Smooth muscle cell (in vitro differentiated cells): ENCODE measurements around the gene RPL34. TPM values are rescaled to one million over a fixed set of nuclear protein-coding genes. Genes with fewer than 3 reads are reported as not detected.

ENCODE experiments used
- DNase-seq: peaks from one replicate; lab custom pipeline; 2025; ENCODE audit not compliant: unreplicated experiment; lab: John Stamatoyannopoulos, UW
- H2AFZ ChIP-seq: fragments of 200-600 bp; sonication (generic); 2 replicates; pipeline ENCODE4 v1.6.0; 2016; ENCODE audit warnings: antibody characterized with exemption, low read depth, mild to moderate bottlenecking
- H3F3A ChIP-seq: fragments of 200-600 bp; sonication (generic); 2 replicates; pipeline ENCODE4 v1.6.0; 2017; ENCODE audit warnings: antibody characterized with exemption, low read depth
- H3K27ac ChIP-seq: fragments of 200-600 bp; sonication (generic); 2 replicates; pipeline ENCODE4 v1.5.1; 2016; ENCODE audit warnings: low read depth, mild to moderate bottlenecking
- H3K27me3 ChIP-seq: fragments of 200-600 bp; sonication (generic); 2 replicates; pipeline ENCODE4 v1.6.1; 2016; ENCODE audit warnings: low read depth, mild to moderate bottlenecking
- H3K36me3 ChIP-seq: fragments of 200-600 bp; sonication (generic); 2 replicates; pipeline ENCODE4 v1.5.1; 2016; ENCODE audit warnings: low read depth
- H3K4me1 ChIP-seq: fragments of 200-600 bp; sonication (generic); 2 replicates; pipeline ENCODE4 v1.5.1; 2016; ENCODE audit warnings: low read depth
- H3K4me2 ChIP-seq: fragments of 200-600 bp; sonication (generic); 2 replicates; pipeline ENCODE4 v1.6.0; 2016; ENCODE audit warnings: mild to moderate bottlenecking
- H3K4me3 ChIP-seq: fragments of 200-600 bp; sonication (generic); 2 replicates; pipeline ENCODE4 v1.5.1; 2016; ENCODE audit warnings: mild to moderate bottlenecking
- H3K79me2 ChIP-seq: fragments of 200-600 bp; sonication (generic); 2 replicates; pipeline ENCODE4 v1.6.0; 2016; ENCODE audit warnings: low read depth, mild to moderate bottlenecking
- H3K9ac ChIP-seq: fragments of 200-600 bp; sonication (generic); 2 replicates; pipeline ENCODE4 v1.6.0; 2016; ENCODE audit warnings: low read depth
- H3K9me3 ChIP-seq: fragments of 200-600 bp; sonication (generic); replicated peaks from 2 replicates; pipeline ENCODE4 v1.5.1; 2016; ENCODE audit warnings: low read depth
- H4K20me1 ChIP-seq: fragments of 200-600 bp; sonication (generic); 2 replicates; pipeline ENCODE4 v1.6.0; 2016; ENCODE audit warnings: low read depth
- WGBS: methylation state at CpG from one replicate; pipeline ENCODE4 v1.1.7; 2016; ENCODE audit warnings: low lambda C conversion rate; 5-methylcytosine and 5-hydroxymethylcytosine counted together
- polyA plus RNA-seq: library from polyadenylated mRNA; unstranded; fragments of >200 nt; fragmentation: Nextera tagmentation; extraction: Ambion mirVana; gene quantifications from 2 replicates; pipeline ENCODE4 v1.2.1, GENCODE V29; 2016
- small RNA-seq: library from RNA; depleted of rRNA; stranded (forward); fragments of <200 nt; gene quantifications from one replicate; pipeline ENCODE3, GENCODE V24; 2014
- total RNA-seq: library from RNA; depleted of rRNA; stranded (reverse); fragments of >200 nt; gene quantifications from 2 replicates; pipeline ENCODE4 v1.2.3, GENCODE V29; 2014
- TF ChIP-seq, protein P1 (sequence below): fragments of 200-600 bp; sonication (generic); IDR thresholded peaks from 2 replicates; pipeline ENCODE4 v1.5.1; 2017; ENCODE audit warnings: borderline replicate concordance, mild to moderate bottlenecking, antibody characterized with exemption; ENCODE audit not compliant: insufficient read depth, poor library complexity, severe bottlenecking

The RPL34 gene
- total and polyA plus RNA-seq, 2 experiments from 2014 or later: 695 to 1,362 TPM

DNA sequence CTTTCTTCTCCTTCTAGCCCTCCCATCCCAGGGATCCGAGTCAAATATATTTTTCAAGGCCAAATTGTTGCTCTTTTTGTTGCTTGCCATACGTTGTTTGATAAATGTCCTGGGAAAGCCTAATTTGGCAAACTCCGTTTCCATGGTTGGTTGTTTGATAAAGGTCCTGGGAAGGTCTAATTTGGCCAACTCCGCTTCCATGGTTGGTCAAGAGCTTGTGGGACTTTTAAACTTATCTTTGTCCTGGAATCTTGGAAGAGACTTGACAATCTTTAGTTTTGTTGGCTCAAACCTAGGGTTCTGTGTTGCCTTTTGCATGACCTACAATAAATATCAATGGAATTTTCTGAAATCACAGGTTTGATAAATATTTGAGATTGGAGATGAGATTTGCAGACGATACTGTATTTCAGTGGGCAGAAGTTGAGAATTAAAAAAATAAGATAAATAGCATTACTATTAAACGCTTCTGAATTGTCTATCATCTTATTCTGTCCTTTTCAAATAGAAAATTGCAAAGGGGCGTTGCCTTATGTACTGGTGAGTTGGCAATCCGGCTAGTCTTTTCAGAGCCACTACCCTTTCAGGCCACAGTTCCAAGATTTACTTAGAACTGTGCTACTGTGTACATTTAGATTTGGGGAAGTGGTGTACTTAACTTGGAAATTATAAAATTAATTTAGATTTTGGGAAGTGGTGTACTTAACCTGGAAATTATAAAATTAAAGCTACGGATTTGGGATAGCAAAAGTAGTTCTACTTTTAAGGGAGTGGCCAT lies 30.8 kb downstream of the RPL34 start:
- TF ChIP-seq, protein P1, sequence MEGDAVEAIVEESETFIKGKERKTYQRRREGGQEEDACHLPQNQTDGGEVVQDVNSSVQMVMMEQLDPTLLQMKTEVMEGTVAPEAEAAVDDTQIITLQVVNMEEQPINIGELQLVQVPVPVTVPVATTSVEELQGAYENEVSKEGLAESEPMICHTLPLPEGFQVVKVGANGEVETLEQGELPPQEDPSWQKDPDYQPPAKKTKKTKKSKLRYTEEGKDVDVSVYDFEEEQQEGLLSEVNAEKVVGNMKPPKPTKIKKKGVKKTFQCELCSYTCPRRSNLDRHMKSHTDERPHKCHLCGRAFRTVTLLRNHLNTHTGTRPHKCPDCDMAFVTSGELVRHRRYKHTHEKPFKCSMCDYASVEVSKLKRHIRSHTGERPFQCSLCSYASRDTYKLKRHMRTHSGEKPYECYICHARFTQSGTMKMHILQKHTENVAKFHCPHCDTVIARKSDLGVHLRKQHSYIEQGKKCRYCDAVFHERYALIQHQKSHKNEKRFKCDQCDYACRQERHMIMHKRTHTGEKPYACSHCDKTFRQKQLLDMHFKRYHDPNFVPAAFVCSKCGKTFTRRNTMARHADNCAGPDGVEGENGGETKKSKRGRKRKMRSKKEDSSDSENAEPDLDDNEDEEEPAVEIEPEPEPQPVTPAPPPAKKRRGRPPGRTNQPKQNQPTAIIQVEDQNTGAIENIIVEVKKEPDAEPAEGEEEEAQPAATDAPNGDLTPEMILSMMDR: no peak
- Histone ChIP-seq H3K36me3 (peaks cover 7% of the 10 kb centered on the region), H3K4me3 (peak overlapping the region; percentile 91), H3K9me3 (no peaks in the 10 kb centered on the region), H3K27ac (peak overlapping the region; percentile 92), H2AFZ (peak overlapping the region; percentile 87), H3K27me3 (no peaks in the 10 kb centered on the region), H3F3A (no peaks in the 10 kb centered on the region), H3K4me2 (peak overlapping the region; percentile 92), H3K9ac (peak overlapping the region; percentile 95), H3K4me1 (peaks cover 10% of the 10 kb centered on the region), H4K20me1 (peaks cover 27% of the 10 kb centered on the region), H3K79me2 (peaks cover 59% of the 10 kb centered on the region)
- DNase-seq: no peak
- WGBS: 4% methylated on average over 9 of the region's 9 CpGs

DNA sequence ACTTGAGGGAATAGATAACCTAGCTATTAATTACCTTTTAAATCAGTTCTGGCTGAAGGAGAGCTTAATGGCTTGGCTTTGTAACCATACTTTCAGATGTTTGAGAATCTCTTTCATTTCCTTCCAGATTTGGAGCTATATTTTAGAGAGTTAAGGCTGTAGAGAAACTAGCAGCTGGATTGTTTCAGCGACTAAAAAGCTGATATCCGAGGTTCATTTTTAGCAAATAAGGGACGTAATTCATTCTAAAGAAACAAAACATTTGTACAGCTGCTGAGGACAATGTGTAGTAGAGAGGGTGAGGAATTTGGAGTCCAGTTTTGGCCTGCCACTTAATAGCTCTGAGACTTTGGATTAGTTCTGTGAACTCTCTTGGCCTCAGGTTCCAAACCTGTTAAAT lies 42.3 kb downstream of the RPL34 start:
- no peaks in the 10 kb centered on the region for H3K9me3 ChIP-seq
- peaks cover 83% of the 10 kb centered on the region for H4K20me1 ChIP-seq
- H3K4me1 ChIP-seq: no peaks in the 10 kb centered on the region
- no peak overlapping the region for H3K4me2 ChIP-seq
- TF ChIP-seq, protein P1: no peak
- H3K27ac ChIP-seq: no peak overlapping the region
- peaks cover 4% of the 10 kb centered on the region for H3F3A ChIP-seq
- H3K36me3 ChIP-seq: peaks cover 23% of the 10 kb centered on the region
- WGBS: 97% methylated on average over 3 of the region's 3 CpGs
- no peak for DNase-seq
- no peaks in the 10 kb centered on the region for H3K27me3 ChIP-seq
- H3K9ac ChIP-seq: no peak overlapping the region
- no peak overlapping the region for H2AFZ ChIP-seq
- H3K4me3 ChIP-seq: no peak overlapping the region
- peaks cover 60% of the 10 kb centered on the region for H3K79me2 ChIP-seq

DNA sequence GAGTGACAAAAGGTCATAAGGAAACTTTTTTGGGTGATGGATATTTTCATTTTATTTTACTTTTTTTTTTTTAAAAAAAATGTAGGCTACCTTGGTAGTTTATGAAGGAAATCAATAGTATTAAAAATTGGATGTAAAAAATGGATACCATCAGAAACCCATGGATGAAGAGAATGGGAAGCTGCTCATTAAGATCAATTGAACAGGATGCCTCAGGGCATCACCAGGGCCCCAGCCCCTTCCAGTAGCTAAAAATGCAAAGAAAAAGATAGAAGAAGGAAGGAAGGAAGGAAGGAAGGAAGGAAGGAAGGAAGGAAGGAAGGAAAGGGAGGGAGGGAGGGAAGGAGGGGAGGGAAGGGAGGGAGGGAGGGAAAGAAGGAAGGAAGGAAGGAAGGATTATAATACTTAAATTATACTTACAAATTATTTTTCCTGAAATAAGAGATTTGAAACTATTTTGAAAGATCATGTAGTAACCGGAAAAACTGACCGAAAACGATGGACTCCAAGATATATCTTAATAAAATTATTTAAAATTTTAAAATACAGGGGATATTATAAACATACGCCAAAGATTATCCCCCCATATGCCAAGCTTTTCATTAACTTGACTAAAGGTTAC lies 54.1 kb downstream of the RPL34 start:
- H4K20me1 ChIP-seq: no peaks in the 10 kb centered on the region
- no peaks in the 10 kb centered on the region for H3K79me2 ChIP-seq
- H3K27me3 ChIP-seq: no peaks in the 10 kb centered on the region
- no peaks in the 10 kb centered on the region for H3F3A ChIP-seq
- H3K9ac ChIP-seq: no peak overlapping the region
- H3K4me3 ChIP-seq: no peak overlapping the region
- no peaks in the 10 kb centered on the region for H3K4me1 ChIP-seq
- TF ChIP-seq, protein P1: no peak
- WGBS: 74% methylated on average over 4 of the region's 4 CpGs
- peaks cover 9% of the 10 kb centered on the region for H3K36me3 ChIP-seq
- no peak overlapping the region for H3K27ac ChIP-seq
- H3K4me2 ChIP-seq: no peak overlapping the region
- H3K9me3 ChIP-seq: no peaks in the 10 kb centered on the region
- no peak overlapping the region for H2AFZ ChIP-seq
- DNase-seq: no peak

Small RNA genes lying within 50 kb of the gene (small RNA-seq; reads per million reads assigned to genes)
- gene RNU6-431P: 0.16 reads per million

Other genes starting within 250 kb of the RPL34 start
- gene OSTC, start 30.0 kb downstream of the RPL34 start, total RNA-seq: 765 and 825 TPM in 2 replicates
- 607 and 754 TPM in 2 replicates for gene OSTC, start 30.0 kb downstream of the RPL34 start, polyA plus RNA-seq
- gene ETNPPL, start 142.5 kb downstream of the RPL34 start, total RNA-seq: not detected in 2 replicates
- gene ETNPPL, start 142.5 kb downstream of the RPL34 start, polyA plus RNA-seq: not detected in 2 replicates